GM18526 (cell line): ENCODE results near the gene PADI1.

ENCODE experiments used
- POLR2A ChIP-seq: IDR thresholded peaks from 3 replicates; pipeline ENCODE4 v1.6.1; 2011; ENCODE audit not compliant: insufficient read length; ENCODE audit errors: extremely low read depth

Gene PADI1

GRCh38 chr1:17168091-17168876 lies 36.6 kb upstream of the PADI1 start:
- no peak for TF ChIP-seq POLR2A

- TF ChIP-seq POLR2A: no peak
These were observed 34.4 kb upstream of the PADI1 start for GRCh38 chr1:17170571-17170970.

GRCh38 chr1:17173217-17173616 lies 31.7 kb upstream of the PADI1 start:
- TF ChIP-seq POLR2A: no peak

GRCh38 chr1:17176306-17177061 lies 28.4 kb upstream of the PADI1 start:
- TF ChIP-seq POLR2A: no peak

GRCh38 chr1:17177651-17178050 lies 27.3 kb upstream of the PADI1 start:
- TF ChIP-seq POLR2A: no peak

- no peak for TF ChIP-seq POLR2A
These were observed 23.0 kb upstream of the PADI1 start for GRCh38 chr1:17181781-17182464.

- TF ChIP-seq POLR2A: no peak
These were observed 21.4 kb upstream of the PADI1 start for GRCh38 chr1:17183388-17184160.

GRCh38 chr1:17184161-17184665 lies 20.7 kb upstream of the PADI1 start:
- no peak for TF ChIP-seq POLR2A

- TF ChIP-seq POLR2A: no peak
These were observed 20.0 kb upstream of the PADI1 start for GRCh38 chr1:17184822-17185484.

- no peak for TF ChIP-seq POLR2A
These were observed 19.5 kb upstream of the PADI1 start for GRCh38 chr1:17185485-17185860.

- no peak for TF ChIP-seq POLR2A
These were observed 18.6 kb upstream of the PADI1 start for GRCh38 chr1:17186216-17186909.

- no peak for TF ChIP-seq POLR2A
These were observed 17.9 kb upstream of the PADI1 start for GRCh38 chr1:17187051-17187450.

- TF ChIP-seq POLR2A: no peak
These were observed 16.7 kb upstream of the PADI1 start for GRCh38 chr1:17188217-17188616.
